NCI-H510A treated with DMSO at 0.1 percent for 48 hours (cell line): ENCODE data around the gene SAMD4B.

ENCODE experiments used
- DNase-seq: peaks from one replicate; lab custom pipeline; 2025; lab: John Stamatoyannopoulos, UW

The SAMD4B gene

GRCh38 chr19:39410017-39410830, 68.0 kb downstream of the SAMD4B start:
- no peak for DNase-seq

- no peak for DNase-seq
Observed at GRCh38 chr19:39410831-39411080, 68.5 kb downstream of the SAMD4B start.

GRCh38 chr19:39411081-39411831, 69.0 kb downstream of the SAMD4B start:
- DNase-seq, result no peak

GRCh38 chr19:39411832-39412099, 69.5 kb downstream of the SAMD4B start:
- DNase-seq, result peak; percentile 93

GRCh38 chr19:39412100-39412866, 70.1 kb downstream of the SAMD4B start, which contains the start of gene PLEKHG2:
PLEKHG2 (plus strand) TSS chr19:39412669; CDS start chr19:39414087, 1,418 bp downstream.
- peak; percentile 97 for DNase-seq

GRCh38 chr19:39412867-39413271, 70.6 kb downstream of the SAMD4B start:
- no peak for DNase-seq

GRCh38 chr19:39413272-39413910, 71.2 kb downstream of the SAMD4B start:
- no peak for DNase-seq

- no peak for DNase-seq
Observed at GRCh38 chr19:39413911-39414608, 71.8 kb downstream of the SAMD4B start.

GRCh38 chr19:39415111-39416046, 73.2 kb downstream of the SAMD4B start:
- DNase-seq, result no peak

- DNase-seq, result no peak
Observed at GRCh38 chr19:39416152-39417120, 74.2 kb downstream of the SAMD4B start.

- no peak for DNase-seq
Observed at GRCh38 chr19:39417463-39418181, 75.4 kb downstream of the SAMD4B start.

- DNase-seq, result no peak
Observed at GRCh38 chr19:39419003-39419402, 76.8 kb downstream of the SAMD4B start.

GRCh38 chr19:39420769-39421168, 78.5 kb downstream of the SAMD4B start:
- DNase-seq, result no peak

GRCh38 chr19:39422020-39422419, 79.8 kb downstream of the SAMD4B start:
- DNase-seq, result no peak

- DNase-seq, result no peak
Observed at GRCh38 chr19:39423258-39424086, 81.3 kb downstream of the SAMD4B start.

- no peak for DNase-seq
Observed at GRCh38 chr19:39424934-39425333, 82.7 kb downstream of the SAMD4B start.

- DNase-seq, result no peak
Observed at GRCh38 chr19:39425744-39426143, 83.5 kb downstream of the SAMD4B start.

- DNase-seq, result no peak
Observed at GRCh38 chr19:39426170-39426569, 83.9 kb downstream of the SAMD4B start.
